GM18907 (cell line): ENCODE data around the gene GMPR.

Source experiments
- ATAC-seq: cut with Tn5 transposase; IDR thresholded peaks from one replicate; pipeline ENCODE4 v1.9.1; 2021; ENCODE audit warnings: mild to moderate bottlenecking, moderate library complexity; ENCODE audit not compliant: unreplicated experiment

The GMPR gene

DNA sequence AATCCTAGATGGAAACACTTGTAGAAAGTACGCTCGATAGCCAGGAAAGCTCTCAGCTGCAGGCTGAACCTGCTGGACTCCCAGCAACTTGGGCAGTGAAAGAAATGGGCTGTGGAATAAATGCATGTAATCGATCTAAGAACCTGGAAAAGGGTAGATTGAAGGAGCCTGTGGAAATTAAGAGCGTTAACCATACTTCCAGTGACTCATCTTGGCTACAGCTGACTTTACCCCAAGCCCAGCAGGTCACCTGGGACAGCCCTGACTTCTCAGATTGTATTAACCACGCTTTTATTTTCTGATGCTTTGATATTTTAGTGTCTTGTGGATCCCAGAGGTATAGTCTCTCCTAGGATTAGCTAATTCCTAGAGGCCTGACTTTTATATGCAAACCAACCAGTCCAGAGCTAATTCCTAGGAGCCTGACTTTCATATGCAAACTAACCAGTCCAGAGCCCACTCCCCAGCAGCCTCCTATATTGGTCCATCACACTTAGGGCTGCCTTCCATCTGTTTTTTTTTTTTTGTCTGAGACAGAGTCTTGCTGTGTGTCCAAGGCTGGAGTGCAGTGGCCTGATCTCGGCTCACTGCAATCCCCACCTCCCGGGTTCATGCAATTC is 86.3 kb downstream of the GMPR start:
- no peak for ATAC-seq

DNA sequence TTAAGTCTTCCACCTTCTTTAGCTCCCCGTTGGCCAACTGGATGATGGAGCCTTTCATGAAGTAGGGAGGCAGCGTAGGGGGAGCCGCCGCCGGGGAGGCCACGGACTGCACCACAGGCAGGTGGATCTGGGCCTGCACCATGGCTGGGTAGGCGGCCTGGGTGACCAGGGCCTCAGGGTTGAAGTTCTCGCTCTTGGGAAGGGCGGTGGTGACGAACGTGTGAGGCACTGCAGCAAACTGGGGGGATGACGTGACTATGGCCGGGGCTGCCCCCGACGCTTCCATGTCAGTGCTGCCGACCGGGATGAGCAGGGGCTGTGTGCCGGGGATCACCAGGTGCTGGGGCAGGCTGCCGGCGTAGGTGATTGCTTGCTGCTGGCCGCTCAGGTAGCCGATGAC is 88.1 kb downstream of the GMPR start:
- no peak for ATAC-seq

- no peak for ATAC-seq
Observed at GRCh38 chr6:16326971-16327776, 88.8 kb downstream of the GMPR start.

DNA sequence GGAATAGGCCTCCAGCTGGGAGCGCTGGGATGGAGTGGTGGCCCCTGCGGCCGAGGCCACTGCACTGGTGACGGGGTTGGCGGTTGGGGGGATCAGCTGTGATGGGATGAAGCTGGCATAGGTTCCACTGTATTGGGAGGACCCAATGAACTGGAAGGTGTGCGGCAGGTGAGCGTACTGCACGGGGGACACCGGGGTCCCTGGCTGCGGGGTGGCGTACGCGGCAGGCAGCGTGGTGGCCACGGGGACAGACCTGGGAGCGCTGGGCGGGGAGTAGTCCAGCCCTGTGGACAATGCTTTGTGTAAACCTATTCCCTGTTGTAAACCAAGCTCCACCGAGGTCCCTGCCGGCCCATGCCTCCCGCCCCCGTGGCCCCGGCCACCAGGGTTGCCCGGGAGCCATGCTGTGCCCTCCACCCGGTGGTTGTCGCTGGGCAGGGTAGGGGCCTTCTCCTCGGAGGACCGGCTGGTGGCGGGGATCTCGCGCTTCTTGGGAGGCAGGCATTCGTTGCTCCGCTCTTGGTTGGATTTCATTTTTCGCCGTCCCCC is 89.5 kb downstream of the GMPR start:
- ATAC-seq = no peak

GRCh38 chr6:16329233-16329632 is 90.8 kb downstream of the GMPR start:
- ATAC-seq = peak; percentile 36

DNA sequence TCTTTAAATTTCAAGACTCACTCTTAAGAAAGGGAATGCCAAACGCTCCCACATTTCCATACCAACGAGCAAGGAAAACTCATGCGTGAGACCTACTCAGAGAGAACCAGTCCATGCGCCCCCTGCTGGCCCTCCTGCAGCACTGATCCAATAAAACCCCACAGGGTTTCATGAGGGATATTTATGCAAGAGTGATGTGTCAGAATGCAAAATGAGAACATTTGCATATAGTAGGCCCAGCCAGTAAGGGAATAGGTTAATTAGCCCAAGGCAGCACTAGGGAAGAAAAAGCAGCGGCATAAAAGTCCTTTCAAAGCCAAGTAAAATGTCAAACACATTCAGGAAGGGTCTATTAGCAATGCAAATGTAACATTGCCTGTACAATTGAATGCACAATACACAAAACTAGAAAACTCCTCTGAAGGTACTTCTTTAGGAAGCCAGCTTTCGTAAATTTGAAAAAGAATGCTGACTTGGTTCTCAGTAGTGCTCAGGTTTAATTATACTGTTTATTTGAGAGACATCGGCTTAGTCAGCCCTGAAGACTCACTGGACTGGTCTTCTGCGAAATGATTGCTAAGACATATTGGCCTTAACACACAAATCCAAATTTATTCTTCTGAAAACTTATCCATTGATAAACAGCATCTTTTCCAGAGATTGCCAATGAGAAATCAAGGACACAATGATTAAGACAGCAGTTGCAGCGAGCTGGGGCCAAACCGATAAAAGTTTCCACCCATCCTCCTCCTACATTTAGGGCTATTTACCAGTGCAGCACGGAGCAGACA is 93.2 kb downstream of the GMPR start:
- ATAC-seq = peak; percentile 56

DNA sequence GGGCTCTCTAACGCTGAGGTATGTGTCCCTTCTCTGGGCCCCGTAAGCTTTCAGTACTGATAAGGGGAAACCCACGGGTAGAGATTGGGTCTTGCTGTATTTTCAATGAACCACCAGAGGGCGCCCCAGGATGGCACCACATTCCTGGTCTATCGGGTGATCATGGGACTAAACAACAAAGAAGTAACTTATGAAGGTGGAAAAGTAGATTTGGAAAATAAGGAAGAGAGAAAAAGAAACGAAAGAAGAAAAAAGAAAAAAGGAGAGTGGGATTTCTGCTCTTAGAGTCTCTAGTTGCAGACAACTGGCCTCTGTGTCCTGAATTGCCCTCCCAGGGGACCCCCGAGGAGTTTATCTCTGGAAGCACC is 93.8 kb downstream of the GMPR start:
- ATAC-seq = peak; percentile 75

DNA sequence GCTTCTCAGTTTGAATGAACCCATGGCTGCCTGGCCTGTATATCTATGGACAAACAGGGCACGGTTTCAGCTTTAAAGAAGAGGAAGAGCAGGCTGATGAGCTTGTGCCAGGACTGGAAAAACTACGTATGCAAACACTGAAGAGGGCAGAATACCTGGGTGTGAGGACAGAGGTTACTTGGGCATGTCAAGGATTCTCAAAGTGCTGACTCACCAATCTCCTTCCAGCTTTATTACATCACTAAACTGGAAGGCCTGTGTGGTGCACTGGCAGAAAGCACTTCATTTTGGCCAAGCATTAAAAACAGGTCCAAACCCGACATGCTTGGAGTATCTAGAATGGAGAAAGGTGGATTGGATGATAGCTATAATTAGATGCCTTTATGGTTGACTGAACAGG is 95.2 kb downstream of the GMPR start:
- no peak for ATAC-seq

GRCh38 chr6:16334671-16335070 is 96.3 kb downstream of the GMPR start:
- no peak for ATAC-seq

GRCh38 chr6:16335176-16335575 is 96.8 kb downstream of the GMPR start:
- ATAC-seq = no peak

- ATAC-seq = no peak
Observed at GRCh38 chr6:16336056-16336818, 97.8 kb downstream of the GMPR start.

DNA sequence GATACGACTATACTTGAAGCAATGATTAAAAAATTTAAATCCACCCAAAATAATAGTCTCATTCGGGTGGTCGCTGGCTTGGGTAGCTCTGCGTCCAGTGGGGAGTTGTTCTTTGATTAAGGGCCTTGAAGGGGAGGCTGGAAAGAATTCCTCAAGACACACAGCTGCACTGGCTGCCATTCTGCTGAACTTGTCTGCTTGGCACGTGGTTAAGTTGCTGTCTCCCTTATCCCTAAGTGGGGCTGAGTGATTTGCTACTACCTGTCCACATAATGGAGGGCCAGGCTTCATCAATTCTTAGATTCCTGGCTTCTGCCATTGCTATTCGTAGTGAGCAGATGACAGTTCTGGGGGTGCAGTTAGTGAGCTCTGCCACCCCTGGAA is 98.5 kb downstream of the GMPR start:
- ATAC-seq = no peak

- ATAC-seq = no peak
Observed at GRCh38 chr6:16337295-16337975, 99.0 kb downstream of the GMPR start.

DNA sequence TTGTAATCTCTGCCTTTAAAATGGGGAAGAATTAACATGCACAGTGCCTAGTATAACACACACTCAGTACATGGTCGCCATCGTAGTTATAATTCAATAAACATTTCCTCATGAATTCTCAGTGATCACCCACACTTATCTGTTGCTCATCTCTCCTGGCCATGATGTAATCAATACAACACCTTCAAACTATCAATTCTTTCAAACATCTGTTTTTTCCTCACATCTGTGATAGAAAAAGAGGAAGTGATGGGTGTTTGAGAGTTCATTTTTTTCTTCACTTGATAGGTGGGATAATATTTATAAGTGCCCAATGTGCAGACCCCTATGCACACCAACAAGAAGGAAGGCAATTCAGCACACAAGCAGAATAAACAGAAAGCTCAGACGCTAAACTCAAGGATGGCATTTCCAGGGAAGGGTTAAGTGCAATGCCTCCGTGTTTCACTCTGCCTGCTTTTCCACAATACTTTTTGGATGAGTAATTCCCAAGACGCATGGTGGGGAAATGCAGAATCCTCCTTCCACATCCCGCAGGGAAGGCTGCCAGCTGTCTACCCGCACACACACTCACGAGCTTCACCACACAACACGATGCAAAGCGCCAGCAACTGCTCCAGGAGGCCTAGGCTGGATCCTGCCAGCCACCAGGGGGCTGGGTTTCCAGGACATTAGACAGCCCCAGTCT is 100.3 kb downstream of the GMPR start:
- ATAC-seq = no peak

DNA sequence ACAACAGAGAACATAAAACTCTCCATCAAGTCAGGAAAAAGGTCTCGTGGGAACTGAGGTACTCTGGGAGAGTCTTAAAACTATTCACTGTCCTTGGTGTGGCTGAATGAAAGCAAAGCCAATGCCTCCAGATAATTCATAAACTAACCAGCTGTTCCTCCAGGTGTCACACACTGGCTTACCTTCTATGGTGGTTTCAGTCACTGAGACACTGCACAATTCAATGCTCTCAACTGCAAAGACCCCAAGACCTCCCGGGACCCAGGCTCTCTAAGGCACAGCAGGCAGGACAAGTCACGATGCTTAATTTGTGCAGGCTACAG is 100.8 kb downstream of the GMPR start:
- no peak for ATAC-seq

GRCh38 chr6:16343593-16343992 is 105.2 kb downstream of the GMPR start:
- no peak for ATAC-seq

- no peak for ATAC-seq
Observed at GRCh38 chr6:16344756-16345155, 106.4 kb downstream of the GMPR start.
